IMR-90 (cell line): ENCODE measurements around the gene DUSP6.

Experiments used
- BHLHE40 ChIP-seq: fragments of 150-350 bp; IDR thresholded peaks from 2 replicates; pipeline ENCODE4 v1.6.1; 2016; ENCODE audit warnings: mild to moderate bottlenecking, low read depth, low read length
- CEBPB ChIP-seq: IDR thresholded peaks from 2 replicates; pipeline ENCODE4 v1.6.1; 2012; ENCODE audit warnings: low read depth, low read length, improper control_type of control experiment
- FOS ChIP-seq: fragments of 150-350 bp; IDR thresholded peaks from 2 replicates; pipeline ENCODE4 v1.6.1; 2016; ENCODE audit warnings: low read depth, low read length
- MAFK ChIP-seq: IDR thresholded peaks from 2 replicates; pipeline ENCODE4 v1.6.1; 2012; ENCODE audit warnings: low read depth, low read length, improper control_type of control experiment
- MXI1 ChIP-seq: IDR thresholded peaks from 2 replicates; pipeline ENCODE4 v1.6.1; 2012; ENCODE audit warnings: low read depth, mild to moderate bottlenecking, low read length, moderate library complexity, borderline replicate concordance
- NFE2L2 ChIP-seq: fragments of 150-350 bp; IDR thresholded peaks from 2 replicates; pipeline ENCODE4 v1.6.1; 2016; ENCODE audit warnings: low read depth, mild to moderate bottlenecking, low read length
- POLR2A ChIP-seq: IDR thresholded peaks from 2 replicates; pipeline ENCODE4 v1.6.1; 2012; ENCODE audit warnings: mild to moderate bottlenecking, low read depth, low read length
- RAD21 ChIP-seq: IDR thresholded peaks from 2 replicates; pipeline ENCODE4 v1.6.1; 2012; ENCODE audit warnings: low read length, improper control_type of control experiment
- RCOR1 ChIP-seq: IDR thresholded peaks from 2 replicates; pipeline ENCODE4 v1.6.1; 2012; ENCODE audit warnings: mild to moderate bottlenecking, low read length, improper control_type of control experiment; ENCODE audit not compliant: insufficient replicate concordance
- RFX5 ChIP-seq: IDR thresholded peaks from 2 replicates; pipeline ENCODE4 v1.8.0; 2012; ENCODE audit warnings: low read depth, mild to moderate bottlenecking, low read length, moderate library complexity
- SMC3 ChIP-seq: fragments of 150-350 bp; IDR thresholded peaks from 2 replicates; pipeline ENCODE4 v1.6.1; 2016; ENCODE audit warnings: low read depth, mild to moderate bottlenecking, antibody characterized with exemption, low read length, moderate library complexity
- TF ChIP-seq, protein P1 (sequence below): conservative IDR thresholded peaks from 2 replicates; pipeline ENCODE4 v1.5.1; 2012; ENCODE audit warnings: mild to moderate bottlenecking, low read depth, low read length, improper control_type of control experiment

DNA sequence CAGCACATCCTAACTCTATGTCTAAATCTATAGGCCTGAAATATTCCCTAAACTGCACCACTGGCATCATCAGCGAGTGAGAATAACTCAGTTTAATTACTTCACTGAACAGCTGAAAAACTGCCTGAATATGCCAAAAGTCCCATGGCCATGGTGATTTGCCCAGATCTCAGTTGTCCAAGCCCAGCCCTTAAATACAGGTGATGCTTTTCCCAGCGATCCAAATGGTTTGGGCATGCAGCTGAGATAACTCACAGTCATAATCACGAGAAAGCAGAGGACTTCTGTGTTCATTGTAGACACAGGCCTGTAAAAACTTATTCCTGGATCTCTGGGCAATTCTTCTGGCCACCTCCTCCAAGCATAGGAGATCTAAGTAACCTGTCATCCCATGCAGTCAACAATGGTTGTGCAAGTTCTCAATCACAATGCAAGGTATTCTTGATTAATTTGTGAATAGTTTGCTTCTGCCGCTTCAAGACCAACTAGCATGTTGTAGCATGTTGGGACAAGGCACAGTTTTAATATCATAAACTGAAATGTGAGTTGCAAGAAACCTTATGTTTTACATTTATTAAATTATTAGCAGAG lies 40.5 kb downstream of the DUSP6 start:
- TF ChIP-seq, protein P1, sequence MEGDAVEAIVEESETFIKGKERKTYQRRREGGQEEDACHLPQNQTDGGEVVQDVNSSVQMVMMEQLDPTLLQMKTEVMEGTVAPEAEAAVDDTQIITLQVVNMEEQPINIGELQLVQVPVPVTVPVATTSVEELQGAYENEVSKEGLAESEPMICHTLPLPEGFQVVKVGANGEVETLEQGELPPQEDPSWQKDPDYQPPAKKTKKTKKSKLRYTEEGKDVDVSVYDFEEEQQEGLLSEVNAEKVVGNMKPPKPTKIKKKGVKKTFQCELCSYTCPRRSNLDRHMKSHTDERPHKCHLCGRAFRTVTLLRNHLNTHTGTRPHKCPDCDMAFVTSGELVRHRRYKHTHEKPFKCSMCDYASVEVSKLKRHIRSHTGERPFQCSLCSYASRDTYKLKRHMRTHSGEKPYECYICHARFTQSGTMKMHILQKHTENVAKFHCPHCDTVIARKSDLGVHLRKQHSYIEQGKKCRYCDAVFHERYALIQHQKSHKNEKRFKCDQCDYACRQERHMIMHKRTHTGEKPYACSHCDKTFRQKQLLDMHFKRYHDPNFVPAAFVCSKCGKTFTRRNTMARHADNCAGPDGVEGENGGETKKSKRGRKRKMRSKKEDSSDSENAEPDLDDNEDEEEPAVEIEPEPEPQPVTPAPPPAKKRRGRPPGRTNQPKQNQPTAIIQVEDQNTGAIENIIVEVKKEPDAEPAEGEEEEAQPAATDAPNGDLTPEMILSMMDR = no peak
- TF ChIP-seq POLR2A (no peak), MAFK (no peak), NFE2L2 (no peak), RCOR1 (no peak), CEBPB (no peak), MXI1 (no peak), RFX5 (no peak), RAD21 (no peak), BHLHE40 (no peak), FOS (no peak), SMC3 (no peak)
